ENCODE measurements around the gene LY6G6D.

Gene LY6G6D

GRCh38 chr6:31713991-31714684 lies 1.0 kb upstream of the LY6G6D start:
- no peak for TF ChIP-seq CTCF (IDR thresholded peaks at IDR 0.05; ENCODE audit: control extremely low read depth, extremely low read depth, low read depth, missing control alignments)
- no peak for DNase-seq (ENCODE audit: extremely low spot score)
- ChIA-PET POLR2A (no interaction called here), CTCF (interaction anchor here (0.9 to 3.1 kb wide), 6 partner anchors 10 to 238 kb away, joined by 3 to 21 read pairs (median 6); partner anchors contain the start of genes ABHD16A, DDAH2 and MPIG6B)

GRCh38 chr6:31717499-31718222 lies 2.5 kb downstream of the LY6G6D start:
- ChIA-PET POLR2A (interaction anchor here (0.6 kb wide), 1 partner anchor 118 kb away, joined by 10 read pairs; no protein-coding TSS in a partner anchor), CTCF (no interaction called here)
- DNase-seq (ENCODE audit: extremely low spot score) = no peak
- TF ChIP-seq CTCF (IDR thresholded peaks at IDR 0.05; ENCODE audit: control extremely low read depth, extremely low read depth, low read depth, missing control alignments) = no peak

- POLR2A ChIA-PET = no interaction called here
- no peak for TF ChIP-seq CTCF (IDR thresholded peaks at IDR 0.05; ENCODE audit: control extremely low read depth, extremely low read depth, low read depth, missing control alignments)
- CTCF ChIA-PET = no interaction called here
- no peak for DNase-seq (ENCODE audit: extremely low spot score)
Observed at GRCh38 chr6:31718265-31718664, 3.1 kb downstream of the LY6G6D start.

DNA sequence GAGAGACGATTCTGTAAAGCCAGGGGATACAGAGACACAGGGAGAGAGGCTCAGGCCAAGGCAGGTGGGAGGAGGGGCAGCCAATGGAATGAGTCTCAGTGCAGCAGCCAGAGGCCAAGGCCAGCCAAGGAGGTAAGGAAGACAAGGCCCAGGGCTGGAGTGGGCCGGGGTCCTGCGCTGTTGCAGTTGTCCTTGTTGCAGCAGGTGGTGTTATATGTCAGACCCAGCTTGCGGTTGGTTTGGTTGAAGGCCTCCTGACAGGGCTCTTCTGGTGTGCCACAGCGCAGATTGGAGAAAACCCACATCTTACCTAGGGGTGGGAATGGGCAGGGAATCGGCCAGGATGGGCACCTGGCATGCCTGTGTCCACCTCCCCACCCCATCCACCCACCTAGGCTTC lies 3.9 kb downstream of the LY6G6D start:
- ChIA-PET CTCF (no interaction called here), POLR2A (no interaction called here)
- no peak for TF ChIP-seq CTCF (IDR thresholded peaks at IDR 0.05; ENCODE audit: control extremely low read depth, extremely low read depth, low read depth, missing control alignments)
- DNase-seq (ENCODE audit: extremely low spot score) = no peak

GRCh38 chr6:31720196-31720770 lies 5.1 kb downstream of the LY6G6D start:
- no peak for TF ChIP-seq CTCF (IDR thresholded peaks at IDR 0.05; ENCODE audit: control extremely low read depth, extremely low read depth, low read depth, missing control alignments)
- POLR2A ChIA-PET = no interaction called here
- DNase-seq (ENCODE audit: extremely low spot score) = no peak
- CTCF ChIA-PET = interaction anchor here (0.9 to 1.4 kb wide), 3 partner anchors 9 to 17 kb away, joined by 3 to 6 read pairs (median 4); partner anchors contain the start of genes ABHD16A and DDAH2

DNA sequence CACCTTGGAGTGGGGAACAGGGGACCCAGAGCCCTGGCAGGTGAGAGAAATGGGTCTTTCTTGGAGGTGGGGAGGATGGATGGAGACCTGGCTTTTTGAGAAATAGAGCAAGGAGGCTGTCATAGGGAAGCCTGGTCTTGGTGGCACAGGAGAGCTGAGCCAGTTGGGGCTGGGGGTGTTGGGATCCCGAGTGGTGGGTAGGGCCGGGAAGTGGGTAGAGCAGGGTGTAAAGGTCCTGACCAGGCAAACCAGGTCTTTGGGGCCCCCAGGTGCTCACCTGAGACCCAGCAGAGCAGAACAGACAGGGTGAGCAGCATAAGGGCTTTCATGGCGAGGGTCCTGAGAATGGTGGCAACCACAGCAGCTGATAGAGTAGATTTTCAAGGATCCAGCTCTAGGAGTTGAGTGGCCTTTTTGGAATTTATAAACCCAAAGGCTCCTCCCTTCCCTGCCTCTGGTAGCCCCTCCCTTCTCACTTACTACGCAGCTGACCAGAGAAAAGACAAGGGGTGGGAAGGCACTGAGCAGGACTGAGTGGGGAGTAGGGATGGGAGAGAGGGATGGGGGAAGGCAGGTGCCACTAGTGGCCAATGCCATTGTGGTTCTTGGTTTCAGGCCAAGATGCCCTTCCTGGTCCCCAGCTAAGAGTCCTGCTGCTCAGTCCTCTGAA lies 6.3 kb downstream of the LY6G6D start, which contains the start of gene LY6G6C:
LY6G6C (minus strand) TSS at position 396 of the 670 bp plus-strand sequence; CDS start at position 329, 67 bp downstream.
- no peak for DNase-seq (ENCODE audit: extremely low spot score)
- ChIA-PET POLR2A (interaction anchor here (0.6 to 0.7 kb wide), 2 partner anchors 109 to 141 kb away, joined by 3 to 7 read pairs; partner anchors contain the start of gene NEU1), CTCF (interaction anchor here (0.8 to 1.3 kb wide), 2 partner anchors 8 to 10 kb away, joined by 3 to 6 read pairs; partner anchors contain the start of gene DDAH2)
- TF ChIP-seq CTCF (IDR thresholded peaks at IDR 0.05; ENCODE audit: control extremely low read depth, extremely low read depth, low read depth, missing control alignments) = no peak

All from GM10248 (cell line).